K562 (cell line): ENCODE measurements around the gene BTBD1. TPM values are rescaled to one million over a fixed set of nuclear protein-coding genes. Genes with fewer than 3 reads are reported as not detected.

Experiments
- ATAC-seq: fragments of 200-7000 bp; cut with Tn5 transposase; 3 replicates; pipeline ENCODE4 v1.9.1; 2020; ENCODE audit warnings: moderate library complexity
- BruUV-seq: library from RNA; stranded (reverse); fragments of 400-500 nt; replicated peaks from 2 replicates; lab custom pipeline; 2021; lab: Mats Ljungman, UMichigan
- CTCF ChIA-PET: fragments of 300-600 bp; formaldehyde crosslinking; extraction: SDS; loops from one replicate; lab custom pipeline; 2021; ENCODE audit warnings: low intra/inter-chr PET ratio; lab: Yijun Ruan, JAX
- POLR2A ChIA-PET: fragments of 300-600, 350-650 bp; sonication (Branson Sonifier 250); formaldehyde crosslinking; extraction: SDS; loops from one replicate; lab custom pipeline; 2021; ENCODE audit warnings: antibody characterized with exemption, inconsistent platforms; lab: Yijun Ruan, JAX
- DNase-seq, 4 experiments: peaks; one replicate each; pipeline versions ENCODE4 v3.0.0 to v3.0.0-alpha.2; 2011 to 2018; ENCODE audit warnings: low spot score in 3 of 4, mixed read lengths in 3 of 4; ENCODE audit errors: extremely low read depth in 1 of 4
- FAIRE-seq: peaks from 2 replicates; lab custom pipeline; 2011; peaks lifted over from hg19 to GRCh38; lab: Jason Lieb, UNC
- H2AFZ ChIP-seq: 2 replicates; pipeline ENCODE4 v1.6.0; 2011; ENCODE audit warnings: low read depth, low read length, control low read depth, inconsistent platforms
- H3K27ac ChIP-seq: fragments of 200-600 bp; 3 replicates; pipeline ENCODE4 v1.8.0; 2011; ENCODE audit warnings: low read depth, mild to moderate bottlenecking, control low read depth, inconsistent platforms, low read length, moderate library complexity, mixed read lengths; ENCODE audit errors: extremely low read depth
- H3K27me3 ChIP-seq, 2 experiments: fragments of 300-600 bp in 1 of 2; 2 replicates in 1 of 2; 3 replicates in 1 of 2; pipeline versions ENCODE4 v1.6.0 to v1.8.0; 2011; ENCODE audit warnings: inconsistent platforms in 2 of 2, low read length in 2 of 2, mild to moderate bottlenecking in 1 of 2, mixed read lengths in 1 of 2, moderate library complexity in 1 of 2; ENCODE audit not compliant: control insufficient read depth in 2 of 2, insufficient read depth in 2 of 2
- H3K36me3 ChIP-seq: fragments of 300-600 bp; 3 replicates; pipeline ENCODE4 v1.8.0; 2011; ENCODE audit warnings: mild to moderate bottlenecking, low read length, inconsistent platforms; ENCODE audit not compliant: control insufficient read depth, insufficient read depth
- H3K4me1 ChIP-seq, 2 experiments: fragments of 200-600 bp in 1 of 2; replicated peaks in 1 of 2; 2 replicates in 1 of 2; 3 replicates in 1 of 2; pipeline versions ENCODE4 v1.5.1 to v1.8.0; 2011; ENCODE audit warnings: inconsistent platforms in 2 of 2, low read length in 2 of 2, mild to moderate bottlenecking in 1 of 2, mixed read lengths in 1 of 2, moderate library complexity in 1 of 2; ENCODE audit not compliant: control insufficient read depth in 2 of 2, insufficient read depth in 2 of 2
- H3K4me2 ChIP-seq: 2 replicates; pipeline ENCODE4 v1.6.1; 2011; ENCODE audit warnings: low read length, control low read depth, inconsistent platforms, mixed read lengths; ENCODE audit not compliant: insufficient read depth
- H3K4me3 ChIP-seq: fragments of 200-600 bp; sonication (generic), shearing (Covaris generic); 2 replicates; pipeline ENCODE4 v1.5.1; 2016; ENCODE audit warnings: control low read depth, inconsistent platforms
- H3K79me2 ChIP-seq: fragments of 200-600 bp; 3 replicates; pipeline ENCODE4 v1.8.0; 2011; ENCODE audit warnings: low read length, inconsistent platforms; ENCODE audit not compliant: control insufficient read depth, insufficient read depth
- H3K9ac ChIP-seq, 2 experiments: 2 replicates each; pipeline versions ENCODE4 v1.6.0 to v1.6.1; 2011; ENCODE audit warnings: low read depth in 2 of 2, low read length in 2 of 2, control low read depth in 1 of 2, inconsistent platforms in 1 of 2, mild to moderate bottlenecking in 1 of 2, mixed read lengths in 1 of 2; ENCODE audit not compliant: insufficient read depth in 1 of 2
- H3K9me1 ChIP-seq: one replicate; pipeline ENCODE4 v1.6.0; 2011; ENCODE audit warnings: inconsistent platforms, mild to moderate bottlenecking, low read length, moderate library complexity; ENCODE audit not compliant: control insufficient read depth, insufficient read depth
- H3K9me3 ChIP-seq: replicated peaks from 2 replicates; pipeline ENCODE4 v1.5.1; 2011; ENCODE audit warnings: low read depth, low read length, inconsistent platforms; ENCODE audit not compliant: control insufficient read depth, insufficient read depth
- H4K20me1 ChIP-seq: replicated peaks from 2 replicates; pipeline ENCODE4 v1.6.1; 2011; ENCODE audit warnings: low read length, inconsistent platforms, mixed read lengths; ENCODE audit not compliant: control insufficient read depth, insufficient read depth
- BRD4 ChIP-seq: fragments of 200-600 bp; sonication (generic); IDR thresholded peaks from 2 replicates; pipeline ENCODE4 v1.6.1; 2017; ENCODE audit warnings: inconsistent platforms
- COPS2 ChIP-seq: fragments of 450-650 bp; conservative IDR thresholded peaks from 2 replicates; pipeline ENCODE4 v1.6.1; 2016; ENCODE audit warnings: mild to moderate bottlenecking, moderate library complexity
- CREB1 ChIP-seq, 2 experiments: sonication (generic) in 1 of 2; formaldehyde crosslinking in 1 of 2; IDR thresholded peaks; 2 replicates each; pipeline versions ENCODE4 v1.6.1 to v1.8.0; 2012 to 2022; ENCODE audit warnings: inconsistent platforms in 1 of 2, mild to moderate bottlenecking in 1 of 2, missing genetic modification reagents in 1 of 2, moderate library complexity in 1 of 2
- HDAC6 ChIP-seq: IDR thresholded peaks from 2 replicates; pipeline ENCODE4 v1.6.1; 2012; ENCODE audit warnings: low read depth, mild to moderate bottlenecking, control low read depth, inconsistent platforms, low read length, moderate library complexity
- JUNB ChIP-seq: fragments of 450-650 bp; formaldehyde crosslinking; conservative IDR thresholded peaks from 2 replicates; pipeline ENCODE4 v1.4.0; 2020; ENCODE audit warnings: mild to moderate bottlenecking
- MTA3 ChIP-seq: fragments of 450-650 bp; formaldehyde crosslinking; IDR thresholded peaks from 2 replicates; pipeline ENCODE4 v1.6.1; 2017; ENCODE audit warnings: mild to moderate bottlenecking, borderline replicate concordance
- NR2C1 ChIP-seq, 2 experiments: fragments of 450-650 bp; IDR thresholded peaks; 2 replicates each; pipeline ENCODE4 v1.6.1; 2017; ENCODE audit warnings: mild to moderate bottlenecking in 2 of 2, antibody characterized with exemption in 1 of 2, inconsistent platforms in 1 of 2, missing compliant biosample characterization in 1 of 2, missing genetic modification characterization in 1 of 2
- RBM25 ChIP-seq: fragments of 200-400 bp; formaldehyde crosslinking; IDR thresholded peaks from 2 replicates; pipeline ENCODE4 v1.6.1; 2018; ENCODE audit warnings: low read length, low read depth, moderate library complexity; ENCODE audit not compliant: severe bottlenecking
- SMARCE1 ChIP-seq: fragments of 450-650 bp; IDR thresholded peaks from 2 replicates; pipeline ENCODE4 v1.7.1; 2016; ENCODE audit warnings: mild to moderate bottlenecking
- TCF7 ChIP-seq: sonication (generic); IDR thresholded peaks from 2 replicates; pipeline ENCODE4 v1.6.1; 2016; ENCODE audit warnings: antibody characterized with exemption, borderline replicate concordance
- ZBTB1 ChIP-seq: sonication (generic); formaldehyde crosslinking; IDR thresholded peaks from 2 replicates; pipeline ENCODE4 v1.8.1; 2023; ENCODE audit warnings: missing genetic modification reagents, low read depth, mild to moderate bottlenecking, borderline replicate concordance
- ZBTB12 ChIP-seq: fragments of 250-450 bp; sonication (Bioruptor Pico); IDR thresholded peaks from 2 replicates; pipeline ENCODE4 v1.4.0; 2020
- ZKSCAN3 ChIP-seq: fragments of 250-450 bp; sonication (Bioruptor Pico); IDR thresholded peaks from 2 replicates; pipeline ENCODE4 v1.4.0; 2020
- ZNF140 ChIP-seq: fragments of 250-450 bp; sonication (Bioruptor Pico); IDR thresholded peaks from 2 replicates; pipeline ENCODE4 v1.8.0; 2021; ENCODE audit warnings: moderate library complexity, mild to moderate bottlenecking, inconsistent platforms
- ZNF740 ChIP-seq, 3 experiments: fragments of 200-800 bp in 1 of 3; sonication (Bioruptor generic) in 1 of 3; sonication (generic) in 1 of 3; formaldehyde crosslinking in 1 of 3; IDR thresholded peaks; 2 replicates each; pipeline versions ENCODE4 v1.6.1 to v1.8.0; 2016 to 2022; ENCODE audit warnings: mild to moderate bottlenecking in 2 of 3, missing compliant biosample characterization in 2 of 3, missing genetic modification characterization in 2 of 3, missing genetic modification reagents in 1 of 3
- WGBS: fragments of 100-300 bp; shearing (Covaris generic); methylation state at CpG from one replicate; pipeline ENCODE4 v1.1.6; 2016; ENCODE audit warnings: low coverage, mixed read lengths; ENCODE audit not compliant: insufficient coverage; ENCODE audit errors: missing lambda C conversion rate; 5-methylcytosine and 5-hydroxymethylcytosine counted together
- in situ Hi-C: fragments of 300-500 bp; cut with MboI; formaldehyde crosslinking; loops from 4 replicates; pipeline ENCODE4 v1.15.0; 2018; ENCODE audit warnings: inconsistent platforms, mixed read lengths
- intact Hi-C: fragments of 100-400 bp; cut with micrococcal nuclease; formaldehyde crosslinking; loops from 2 replicates; pipeline ENCODE4 v1.14.2; 2022
- polyA plus RNA-seq, 8 experiments: library from polyadenylated mRNA; depleted of rRNA in 4 of 8; stranded (reverse) in 5 of 8; unstranded in 3 of 8; fragments of >200 nt; fragmentation: Nextera tagmentation in 2 of 8; fragmentation: Illumina TruSeq in 1 of 8; extraction: Ambion mirVana in 2 of 8; extraction: Trizol in 1 of 8; gene quantifications; 2 replicates each; pipeline versions ENCODE4 v1.2.1 to v1.2.3, GENCODE V29; 2011 to 2014; ENCODE audit warnings: inconsistent platforms in 1 of 8, missing spikeins in 1 of 8
- total RNA-seq, 7 experiments: library from RNA; depleted of rRNA in 6 of 7; stranded (reverse); fragments of >200 nt in 6 of 7; fragmentation: Illumina TruSeq in 2 of 7; extraction: Trizol in 2 of 7; gene quantifications; 2 replicates each; pipeline versions ENCODE4 v1.2.1 to v1.2.3, GENCODE V29; 2011 to 2021; ENCODE audit warnings: low replicate concordance in 1 of 7

Gene BTBD1
- total and polyA plus RNA-seq, 9 of the 15 experiments (the other 6 are each of a cell fraction or from before 2014, with no cell fraction given) = 19.4 to 106 (median 90.4) TPM

GRCh38 chr15:83115831-83116565 is 48.9 kb upstream of the BTBD1 start (continued):
- TF ChIP-seq ZBTB12 (CRISPR knock-in tag) (no peak), TCF7 (no peak), COPS2 (no peak), MTA3 (no peak)

GRCh38 chr15:83115410-83115809 is 48.4 kb upstream of the BTBD1 start:
- POLR2A ChIA-PET = interaction anchor here (1.4 to 1.5 kb wide), 2 partner anchors 9 to 13 kb away, joined by 4 read pairs; no protein-coding TSS in a partner anchor
- Histone ChIP-seq H3K4me2 (no peak overlapping the region), H4K20me1 (no peaks in the 10 kb centered on the region), H3K4me3 (no peak overlapping the region)
- TF ChIP-seq HDAC6 (no peak), ZBTB1 (no peak), SMARCE1 (no peak), RBM25 (no peak), NR2C1 (IDR thresholded peaks at IDR 0.05) (no peak), NR2C1 (tag; IDR thresholded peaks at IDR 0.05) (no peak), JUNB (CRISPR knock-in tag) (no peak), CREB1 (IDR thresholded peaks at IDR 0.05) (no peak), CREB1 (CRISPR knock-in tag; IDR thresholded peaks at IDR 0.05) (no peak), ZNF140 (CRISPR knock-in tag) (no peak), ZKSCAN3 (CRISPR knock-in tag) (no peak), BRD4 (no peak), ZNF740 (CRISPR knock-in tag; IDR thresholded peaks at IDR 0.05) (no peak), ZNF740 (tag; IDR thresholded peaks at IDR 0.05) (no peak)
- TF ChIP-seq, all 486 proteins: peak for 0
- H3K27ac ChIP-seq = no peak overlapping the region
- DNase-seq (no peak), FAIRE-seq (no peak), ATAC-seq (no peak)
- CTCF ChIA-PET = no interaction called here
- H3K9me1 ChIP-seq = no peaks in the 10 kb centered on the region
- no peak overlapping the region for H2AFZ ChIP-seq
- in situ Hi-C loops = no loop called here
- H3K4me1 ChIP-seq = no peaks in the 10 kb centered on the region; a peak in 1 of 5 replicates
- WGBS = 37% methylated on average over 3 of the region's 3 CpGs
- no peaks in the 10 kb centered on the region for H3K36me3 ChIP-seq
- no peak overlapping the region for H3K9ac ChIP-seq
- H3K9me3 ChIP-seq = no peaks in the 10 kb centered on the region
- intact Hi-C loops = no loop called here
- no TSS peak for BruUV-seq
- H3K79me2 ChIP-seq = no peaks in the 10 kb centered on the region
- no peaks in the 10 kb centered on the region; a peak in 1 of 5 replicates for H3K27me3 ChIP-seq
